Measurements from ENCODE around the gene PLCL1.

PLCL1 gene

DNA sequence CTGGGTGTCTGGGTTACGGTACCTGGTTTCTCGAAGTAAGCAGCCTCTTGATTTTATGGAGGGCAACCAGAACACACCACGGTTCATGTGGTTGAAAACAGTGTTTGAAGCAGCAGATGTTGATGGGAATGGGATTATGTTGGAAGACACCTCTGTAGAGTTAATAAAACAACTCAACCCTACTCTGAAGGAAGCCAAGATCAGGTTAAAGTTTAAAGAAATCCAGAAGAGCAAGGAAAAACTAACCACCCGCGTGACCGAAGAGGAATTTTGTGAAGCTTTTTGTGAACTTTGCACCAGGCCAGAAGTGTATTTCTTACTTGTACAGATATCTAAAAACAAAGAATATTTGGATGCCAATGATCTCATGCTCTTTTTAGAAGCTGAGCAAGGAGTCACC is 279.8 kb downstream of the PLCL1 start:
- no peak for ATAC-seq

DNA sequence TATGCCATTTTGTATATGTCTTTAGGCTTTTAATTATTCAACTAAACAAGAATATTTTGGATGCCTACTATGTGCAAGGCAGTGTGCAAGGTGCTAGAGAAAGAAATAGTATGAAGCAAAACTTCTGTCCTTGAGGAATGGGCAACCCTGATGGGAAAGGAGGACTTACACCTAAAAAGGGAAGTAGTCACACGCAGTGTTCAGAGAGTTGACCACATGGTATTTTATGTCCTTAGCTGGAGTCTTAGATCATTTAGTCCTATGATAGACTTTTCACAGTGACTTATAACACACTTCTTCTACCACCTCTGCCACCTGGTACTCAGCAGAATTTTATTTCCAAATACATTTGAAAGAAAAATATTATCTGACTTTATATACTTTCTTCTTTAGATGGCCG is 291.6 kb downstream of the PLCL1 start:
- no peak for ATAC-seq
- TF ChIP-seq TCF4 (CRISPR knock-in tag; IDR thresholded peaks at IDR 0.05; ENCODE audit: borderline replicate concordance): no peak
- TF ChIP-seq ESRRG (CRISPR knock-in tag; IDR thresholded peaks at IDR 0.05): no peak
- no peak for TF ChIP-seq SNAI2 (CRISPR knock-in tag; IDR thresholded peaks at IDR 0.05)
- TF ChIP-seq PPARA (CRISPR knock-in tag; IDR thresholded peaks at IDR 0.05; ENCODE audit: borderline replicate concordance): no peak
- TF ChIP-seq, protein P1, sequence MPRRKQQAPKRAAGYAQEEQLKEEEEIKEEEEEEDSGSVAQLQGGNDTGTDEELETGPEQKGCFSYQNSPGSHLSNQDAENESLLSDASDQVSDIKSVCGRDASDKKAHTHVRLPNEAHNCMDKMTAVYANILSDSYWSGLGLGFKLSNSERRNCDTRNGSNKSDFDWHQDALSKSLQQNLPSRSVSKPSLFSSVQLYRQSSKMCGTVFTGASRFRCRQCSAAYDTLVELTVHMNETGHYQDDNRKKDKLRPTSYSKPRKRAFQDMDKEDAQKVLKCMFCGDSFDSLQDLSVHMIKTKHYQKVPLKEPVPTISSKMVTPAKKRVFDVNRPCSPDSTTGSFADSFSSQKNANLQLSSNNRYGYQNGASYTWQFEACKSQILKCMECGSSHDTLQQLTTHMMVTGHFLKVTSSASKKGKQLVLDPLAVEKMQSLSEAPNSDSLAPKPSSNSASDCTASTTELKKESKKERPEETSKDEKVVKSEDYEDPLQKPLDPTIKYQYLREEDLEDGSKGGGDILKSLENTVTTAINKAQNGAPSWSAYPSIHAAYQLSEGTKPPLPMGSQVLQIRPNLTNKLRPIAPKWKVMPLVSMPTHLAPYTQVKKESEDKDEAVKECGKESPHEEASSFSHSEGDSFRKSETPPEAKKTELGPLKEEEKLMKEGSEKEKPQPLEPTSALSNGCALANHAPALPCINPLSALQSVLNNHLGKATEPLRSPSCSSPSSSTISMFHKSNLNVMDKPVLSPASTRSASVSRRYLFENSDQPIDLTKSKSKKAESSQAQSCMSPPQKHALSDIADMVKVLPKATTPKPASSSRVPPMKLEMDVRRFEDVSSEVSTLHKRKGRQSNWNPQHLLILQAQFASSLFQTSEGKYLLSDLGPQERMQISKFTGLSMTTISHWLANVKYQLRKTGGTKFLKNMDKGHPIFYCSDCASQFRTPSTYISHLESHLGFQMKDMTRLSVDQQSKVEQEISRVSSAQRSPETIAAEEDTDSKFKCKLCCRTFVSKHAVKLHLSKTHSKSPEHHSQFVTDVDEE (CRISPR knock-in tag; IDR thresholded peaks at IDR 0.05): no peak
- TF ChIP-seq ARNTL (CRISPR knock-in tag; IDR thresholded peaks at IDR 0.05; ENCODE audit: borderline replicate concordance, low read depth): no peak
- TF ChIP-seq RARB (CRISPR knock-in tag; IDR thresholded peaks at IDR 0.05): no peak
- TF ChIP-seq ZNF565 (CRISPR knock-in tag; conservative IDR thresholded peaks at IDR 0.05; ENCODE audit: low read depth): no peak
- TF ChIP-seq, protein P2, sequence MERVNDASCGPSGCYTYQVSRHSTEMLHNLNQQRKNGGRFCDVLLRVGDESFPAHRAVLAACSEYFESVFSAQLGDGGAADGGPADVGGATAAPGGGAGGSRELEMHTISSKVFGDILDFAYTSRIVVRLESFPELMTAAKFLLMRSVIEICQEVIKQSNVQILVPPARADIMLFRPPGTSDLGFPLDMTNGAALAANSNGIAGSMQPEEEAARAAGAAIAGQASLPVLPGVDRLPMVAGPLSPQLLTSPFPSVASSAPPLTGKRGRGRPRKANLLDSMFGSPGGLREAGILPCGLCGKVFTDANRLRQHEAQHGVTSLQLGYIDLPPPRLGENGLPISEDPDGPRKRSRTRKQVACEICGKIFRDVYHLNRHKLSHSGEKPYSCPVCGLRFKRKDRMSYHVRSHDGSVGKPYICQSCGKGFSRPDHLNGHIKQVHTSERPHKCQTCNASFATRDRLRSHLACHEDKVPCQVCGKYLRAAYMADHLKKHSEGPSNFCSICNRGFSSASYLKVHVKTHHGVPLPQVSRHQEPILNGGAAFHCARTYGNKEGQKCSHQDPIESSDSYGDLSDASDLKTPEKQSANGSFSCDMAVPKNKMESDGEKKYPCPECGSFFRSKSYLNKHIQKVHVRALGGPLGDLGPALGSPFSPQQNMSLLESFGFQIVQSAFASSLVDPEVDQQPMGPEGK (CRISPR knock-in tag; IDR thresholded peaks at IDR 0.05; ENCODE audit: borderline replicate concordance): no peak
- no peak for TF ChIP-seq BACH2 (CRISPR knock-in tag; IDR thresholded peaks at IDR 0.05; ENCODE audit: borderline replicate concordance)
- TF ChIP-seq, protein P3, sequence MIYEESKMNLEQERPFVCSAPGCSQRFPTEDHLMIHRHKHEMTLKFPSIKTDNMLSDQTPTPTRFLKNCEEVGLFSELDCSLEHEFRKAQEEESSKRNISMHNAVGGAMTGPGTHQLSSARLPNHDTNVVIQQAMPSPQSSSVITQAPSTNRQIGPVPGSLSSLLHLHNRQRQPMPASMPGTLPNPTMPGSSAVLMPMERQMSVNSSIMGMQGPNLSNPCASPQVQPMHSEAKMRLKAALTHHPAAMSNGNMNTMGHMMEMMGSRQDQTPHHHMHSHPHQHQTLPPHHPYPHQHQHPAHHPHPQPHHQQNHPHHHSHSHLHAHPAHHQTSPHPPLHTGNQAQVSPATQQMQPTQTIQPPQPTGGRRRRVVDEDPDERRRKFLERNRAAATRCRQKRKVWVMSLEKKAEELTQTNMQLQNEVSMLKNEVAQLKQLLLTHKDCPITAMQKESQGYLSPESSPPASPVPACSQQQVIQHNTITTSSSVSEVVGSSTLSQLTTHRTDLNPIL (CRISPR knock-in tag; IDR thresholded peaks at IDR 0.05; ENCODE audit: low read depth): no peak
- no peak for TF ChIP-seq ZC3H10 (CRISPR knock-in tag; IDR thresholded peaks at IDR 0.05)
- TF ChIP-seq ISL1 (CRISPR knock-in tag; IDR thresholded peaks at IDR 0.05): no peak
- TF ChIP-seq ZFP30 (CRISPR knock-in tag; IDR thresholded peaks at IDR 0.05): no peak
- TF ChIP-seq GLIS3 (CRISPR knock-in tag; IDR thresholded peaks at IDR 0.05): no peak
- no peak for TF ChIP-seq CSDC2 (CRISPR knock-in tag; IDR thresholded peaks at IDR 0.05)

More for the DNA sequence above, 279.8 kb downstream of the PLCL1 start:
- no peak for TF ChIP-seq CSDC2 (CRISPR knock-in tag; IDR thresholded peaks at IDR 0.05)
- TF ChIP-seq TCF4 (CRISPR knock-in tag; IDR thresholded peaks at IDR 0.05; ENCODE audit: borderline replicate concordance): no peak
- no peak for TF ChIP-seq ZNF8 (CRISPR knock-in tag; IDR thresholded peaks at IDR 0.05)
- TF ChIP-seq ZFP3 (CRISPR knock-in tag; IDR thresholded peaks at IDR 0.05): no peak
- no peak for TF ChIP-seq OSR1 (CRISPR knock-in tag; IDR thresholded peaks at IDR 0.05)
- TF ChIP-seq BACH2 (CRISPR knock-in tag; IDR thresholded peaks at IDR 0.05; ENCODE audit: borderline replicate concordance): no peak
- TF ChIP-seq ZC3H10 (CRISPR knock-in tag; IDR thresholded peaks at IDR 0.05): no peak

DNA sequence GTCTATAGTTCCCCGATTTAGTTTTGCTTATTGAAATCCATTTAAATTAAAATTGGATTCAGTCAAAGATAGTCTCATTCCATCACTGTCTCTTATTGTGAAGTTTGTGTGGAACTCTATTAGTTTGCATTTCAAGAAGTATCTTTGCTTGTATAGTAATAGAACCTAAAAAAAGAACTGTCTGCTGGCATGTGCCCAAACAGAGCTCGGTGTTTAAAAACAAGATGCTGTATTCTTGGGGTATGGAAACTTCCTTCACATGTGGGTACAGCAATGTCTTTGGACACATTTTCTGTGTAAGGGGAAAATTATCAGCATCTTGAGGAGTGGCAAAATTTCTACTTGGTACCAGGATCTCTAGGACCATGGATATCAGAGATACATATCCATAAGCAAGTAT is 292.6 kb downstream of the PLCL1 start:
- TF ChIP-seq, protein P1 (CRISPR knock-in tag; IDR thresholded peaks at IDR 0.05): no peak
- ATAC-seq: no peak

DNA sequence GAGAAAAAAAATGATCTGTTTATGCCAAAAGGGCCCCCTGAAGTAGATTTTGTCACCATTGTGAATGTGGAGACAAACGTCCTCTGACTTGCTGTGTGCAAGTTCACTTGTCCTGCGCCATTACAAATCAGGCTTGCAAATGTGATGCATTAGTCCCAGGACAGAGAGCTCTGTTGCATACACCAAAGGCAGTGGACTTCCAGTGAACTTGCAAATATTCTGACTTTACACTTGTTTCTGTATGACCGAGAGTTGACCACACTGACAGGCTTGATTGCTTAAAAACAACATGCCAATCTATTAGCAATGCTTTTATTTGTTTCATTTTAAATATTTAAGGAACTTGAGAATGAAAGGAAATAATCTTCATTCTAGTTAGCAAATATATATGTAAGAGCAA is 293.2 kb downstream of the PLCL1 start:
- ATAC-seq: no peak
- TF ChIP-seq ZFP30 (CRISPR knock-in tag; IDR thresholded peaks at IDR 0.05): no peak
- TF ChIP-seq CSDC2 (CRISPR knock-in tag; IDR thresholded peaks at IDR 0.05): no peak
- TF ChIP-seq PPARA (CRISPR knock-in tag; IDR thresholded peaks at IDR 0.05; ENCODE audit: borderline replicate concordance): no peak
- TF ChIP-seq, protein P4, sequence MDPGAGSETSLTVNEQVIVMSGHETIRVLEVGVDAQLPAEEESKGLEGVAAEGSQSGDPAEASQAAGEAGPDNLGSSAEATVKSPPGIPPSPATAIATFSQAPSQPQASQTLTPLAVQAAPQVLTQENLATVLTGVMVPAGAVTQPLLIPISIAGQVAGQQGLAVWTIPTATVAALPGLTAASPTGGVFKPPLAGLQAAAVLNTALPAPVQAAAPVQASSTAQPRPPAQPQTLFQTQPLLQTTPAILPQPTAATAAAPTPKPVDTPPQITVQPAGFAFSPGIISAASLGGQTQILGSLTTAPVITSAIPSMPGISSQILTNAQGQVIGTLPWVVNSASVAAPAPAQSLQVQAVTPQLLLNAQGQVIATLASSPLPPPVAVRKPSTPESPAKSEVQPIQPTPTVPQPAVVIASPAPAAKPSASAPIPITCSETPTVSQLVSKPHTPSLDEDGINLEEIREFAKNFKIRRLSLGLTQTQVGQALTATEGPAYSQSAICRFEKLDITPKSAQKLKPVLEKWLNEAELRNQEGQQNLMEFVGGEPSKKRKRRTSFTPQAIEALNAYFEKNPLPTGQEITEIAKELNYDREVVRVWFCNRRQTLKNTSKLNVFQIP (CRISPR knock-in tag; IDR thresholded peaks at IDR 0.05; ENCODE audit: borderline replicate concordance, low read depth): no peak
- no peak for TF ChIP-seq ISL1 (CRISPR knock-in tag; IDR thresholded peaks at IDR 0.05)
- no peak for TF ChIP-seq SNAI2 (CRISPR knock-in tag; IDR thresholded peaks at IDR 0.05)
- TF ChIP-seq ZNF565 (CRISPR knock-in tag; conservative IDR thresholded peaks at IDR 0.05; ENCODE audit: low read depth): no peak
- no peak for TF ChIP-seq ARNTL (CRISPR knock-in tag; IDR thresholded peaks at IDR 0.05; ENCODE audit: borderline replicate concordance, low read depth)
- no peak for TF ChIP-seq TCF4 (CRISPR knock-in tag; IDR thresholded peaks at IDR 0.05; ENCODE audit: borderline replicate concordance)
- TF ChIP-seq, protein P2 (CRISPR knock-in tag; IDR thresholded peaks at IDR 0.05; ENCODE audit: borderline replicate concordance): no peak
- TF ChIP-seq ZC3H10 (CRISPR knock-in tag; IDR thresholded peaks at IDR 0.05): no peak
- TF ChIP-seq GLIS3 (CRISPR knock-in tag; IDR thresholded peaks at IDR 0.05): no peak
- TF ChIP-seq BACH2 (CRISPR knock-in tag; IDR thresholded peaks at IDR 0.05; ENCODE audit: borderline replicate concordance): no peak

Measured in SK-N-SH treated with all-trans-retinoic acid at 6 μM for 48 hours (cell line).